WTC11 (cell line): ENCODE data around the gene PPDPF.

Experiments used
- ATF2 ChIP-seq: sonication (generic); formaldehyde crosslinking; IDR thresholded peaks from 2 replicates; pipeline ENCODE4 v1.8.1; 2022; ENCODE audit warnings: low read depth, missing genetic modification reagents, borderline replicate concordance
- CBFB ChIP-seq: sonication (generic); formaldehyde crosslinking; IDR thresholded peaks from 2 replicates; pipeline ENCODE4 v1.8.1; 2022; ENCODE audit warnings: mild to moderate bottlenecking, low read depth, missing genetic modification reagents
- CREB1 ChIP-seq: sonication (generic); formaldehyde crosslinking; IDR thresholded peaks from 2 replicates; pipeline ENCODE4 v1.8.0; 2023; ENCODE audit warnings: mild to moderate bottlenecking, missing genetic modification reagents
- CREM ChIP-seq: sonication (generic); formaldehyde crosslinking; IDR thresholded peaks from 2 replicates; pipeline ENCODE4 v1.8.1; 2022; ENCODE audit warnings: mild to moderate bottlenecking, missing genetic modification reagents, moderate library complexity
- CTCF ChIP-seq: fragments of 200-600 bp; IDR thresholded peaks from 2 replicates; pipeline ENCODE4 v1.8.0; 2022; ENCODE audit warnings: antibody characterized with exemption
- GABPB1 ChIP-seq: sonication (generic); formaldehyde crosslinking; IDR thresholded peaks from 2 replicates; pipeline ENCODE4 v1.8.1; 2023; ENCODE audit warnings: mild to moderate bottlenecking, missing genetic modification reagents
- JUN ChIP-seq: sonication (generic); formaldehyde crosslinking; IDR thresholded peaks from 2 replicates; pipeline ENCODE4 v1.8.0; 2023; ENCODE audit warnings: mild to moderate bottlenecking, missing genetic modification reagents
- NFE2L1 ChIP-seq: sonication (generic); formaldehyde crosslinking; IDR thresholded peaks from 2 replicates; pipeline ENCODE4 v1.8.1; 2023; ENCODE audit warnings: missing genetic modification reagents
- NFYB ChIP-seq: sonication (generic); formaldehyde crosslinking; conservative IDR thresholded peaks from 2 replicates; pipeline ENCODE4 v1.8.0; 2022; ENCODE audit warnings: low read depth, missing genetic modification reagents
- STAT6 ChIP-seq: sonication (generic); formaldehyde crosslinking; conservative IDR thresholded peaks from 2 replicates; pipeline ENCODE4 v1.8.1; 2023; ENCODE audit warnings: mild to moderate bottlenecking, low read depth, missing genetic modification reagents, moderate library complexity
- USF2 ChIP-seq: sonication (generic); formaldehyde crosslinking; IDR thresholded peaks from 2 replicates; pipeline ENCODE4 v1.8.1; 2023; ENCODE audit warnings: mild to moderate bottlenecking, missing genetic modification reagents, moderate library complexity
- ZNF263 ChIP-seq: sonication (generic); formaldehyde crosslinking; IDR thresholded peaks from 2 replicates; pipeline ENCODE4 v1.8.1; 2022; ENCODE audit warnings: low read depth, mild to moderate bottlenecking, moderate library complexity, missing genetic modification reagents
- ZNF317 ChIP-seq: sonication (generic); formaldehyde crosslinking; IDR thresholded peaks from 2 replicates; pipeline ENCODE4 v1.8.1; 2023; ENCODE audit warnings: low read depth, mild to moderate bottlenecking, moderate library complexity, missing genetic modification reagents, borderline replicate concordance
- ZNF423 ChIP-seq: fragments of 250-450 bp; sonication (Bioruptor Pico); IDR thresholded peaks from 2 replicates; pipeline ENCODE4 v2.1.2; 2022; ENCODE audit warnings: mild to moderate bottlenecking, moderate library complexity

GRCh38 chr20:63543733-63544132 is 23.2 kb downstream of the PPDPF start:
- TF ChIP-seq ATF2 (no peak), CTCF (no peak), ZNF263 (no peak), CREM (CRISPR knock-in tag) (no peak), ZNF423 (CRISPR knock-in tag) (no peak), CREB1 (CRISPR knock-in tag) (no peak), CBFB (CRISPR knock-in tag) (no peak), ZNF317 (no peak), USF2 (CRISPR knock-in tag) (no peak), NFE2L1 (CRISPR knock-in tag) (no peak), NFYB (CRISPR knock-in tag) (no peak), GABPB1 (CRISPR knock-in tag) (no peak), JUN (CRISPR knock-in tag) (no peak), STAT6 (no peak)
